ENCODE results near the gene PRRG2.

Gene PRRG2

DNA sequence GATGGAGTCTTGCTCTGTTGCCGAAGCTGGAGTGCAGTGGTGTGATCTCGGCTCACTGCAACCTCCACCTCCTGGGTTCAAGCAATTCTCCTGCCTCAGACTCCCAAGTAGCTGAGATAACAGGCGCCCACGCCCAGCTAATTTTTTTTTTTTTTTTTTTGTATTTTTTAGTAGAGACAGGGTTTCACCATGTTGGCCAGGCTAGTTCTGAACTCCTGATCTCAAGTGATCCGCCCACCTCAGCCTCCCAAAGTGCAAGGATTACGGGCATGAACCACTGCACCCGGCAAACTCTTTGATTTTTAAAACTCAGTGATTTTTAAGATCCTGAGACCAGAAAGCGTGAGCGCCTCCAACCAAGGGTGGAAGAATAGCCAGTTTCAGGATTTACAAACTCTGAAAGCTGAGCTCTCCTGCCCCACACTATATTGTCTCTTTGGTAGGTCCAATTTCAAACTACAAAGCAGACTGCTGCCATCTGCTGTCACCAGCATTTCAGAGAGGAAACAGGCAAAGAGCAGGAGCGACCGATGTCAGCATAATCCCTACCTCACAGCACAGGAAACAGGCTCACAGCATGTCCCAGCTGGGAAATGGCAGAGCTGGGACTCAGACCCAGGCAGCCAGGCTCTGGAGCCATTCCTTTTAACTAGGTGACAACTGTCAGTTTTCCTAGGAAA is 10.0 kb upstream of the PRRG2 start:
- H3K27ac ChIP-seq (ENCODE audit: low read depth, low read length) = no peak overlapping the region
- no peaks in the 10 kb centered on the region for H3K9me3 ChIP-seq (ENCODE audit: control insufficient read depth, insufficient read depth, low read length)
- H4K20me1 ChIP-seq (ENCODE audit: control insufficient read depth, insufficient read depth, low read depth, low read length) = no peaks in the 10 kb centered on the region
- no peak overlapping the region for H3K4me2 ChIP-seq (ENCODE audit: low read length)
- no peaks in the 10 kb centered on the region for H3K27me3 ChIP-seq (ENCODE audit: control insufficient read depth, low read length)
- peaks cover 11% of the 10 kb centered on the region for H3K4me1 ChIP-seq (ENCODE audit: control insufficient read depth, low read length)
- H3K79me2 ChIP-seq (ENCODE audit: control insufficient read depth, low read length) = peaks cover 45% of the 10 kb centered on the region
- H3F3A ChIP-seq (ENCODE audit: control insufficient read depth, insufficient read depth) = no peaks in the 10 kb centered on the region
- TF ChIP-seq EZH2phosphoT487 (IDR thresholded peaks at IDR 0.05; ENCODE audit: borderline replicate concordance, low read length) = no peak
- TF ChIP-seq, protein P1, sequence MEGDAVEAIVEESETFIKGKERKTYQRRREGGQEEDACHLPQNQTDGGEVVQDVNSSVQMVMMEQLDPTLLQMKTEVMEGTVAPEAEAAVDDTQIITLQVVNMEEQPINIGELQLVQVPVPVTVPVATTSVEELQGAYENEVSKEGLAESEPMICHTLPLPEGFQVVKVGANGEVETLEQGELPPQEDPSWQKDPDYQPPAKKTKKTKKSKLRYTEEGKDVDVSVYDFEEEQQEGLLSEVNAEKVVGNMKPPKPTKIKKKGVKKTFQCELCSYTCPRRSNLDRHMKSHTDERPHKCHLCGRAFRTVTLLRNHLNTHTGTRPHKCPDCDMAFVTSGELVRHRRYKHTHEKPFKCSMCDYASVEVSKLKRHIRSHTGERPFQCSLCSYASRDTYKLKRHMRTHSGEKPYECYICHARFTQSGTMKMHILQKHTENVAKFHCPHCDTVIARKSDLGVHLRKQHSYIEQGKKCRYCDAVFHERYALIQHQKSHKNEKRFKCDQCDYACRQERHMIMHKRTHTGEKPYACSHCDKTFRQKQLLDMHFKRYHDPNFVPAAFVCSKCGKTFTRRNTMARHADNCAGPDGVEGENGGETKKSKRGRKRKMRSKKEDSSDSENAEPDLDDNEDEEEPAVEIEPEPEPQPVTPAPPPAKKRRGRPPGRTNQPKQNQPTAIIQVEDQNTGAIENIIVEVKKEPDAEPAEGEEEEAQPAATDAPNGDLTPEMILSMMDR (IDR thresholded peaks at IDR 0.05; ENCODE audit: low read depth, low read length, poor library complexity, severe bottlenecking) = no peak
- no peaks in the 10 kb centered on the region for H3K9me2 ChIP-seq (replicated peaks; ENCODE audit: control insufficient read depth, low read length)
- H3K36me3 ChIP-seq (ENCODE audit: control insufficient read depth, low read length) = peaks cover 14% of the 10 kb centered on the region
- H3K4me3 ChIP-seq (ENCODE audit: low read length) = no peak overlapping the region

DNA sequence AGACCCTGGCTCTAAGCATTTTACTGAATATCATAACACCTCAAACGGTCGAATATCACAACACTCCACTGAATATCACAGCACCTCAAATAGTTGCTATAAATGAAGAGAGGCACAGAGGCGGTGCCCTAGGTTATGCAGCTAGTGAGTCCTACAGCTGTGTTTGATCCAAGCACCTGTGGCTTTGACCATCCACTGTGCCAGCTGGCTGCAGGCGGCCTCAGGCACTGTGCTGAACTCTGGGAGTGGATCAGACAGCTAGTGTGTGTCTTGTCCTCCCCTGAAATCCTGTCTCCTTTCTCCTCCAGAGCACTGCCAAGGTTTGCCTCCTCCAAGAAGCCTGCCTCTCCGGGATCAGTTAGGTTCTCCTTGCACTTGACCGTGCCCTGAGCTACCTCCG is 8.1 kb upstream of the PRRG2 start:
- no peaks in the 10 kb centered on the region for H3K9me3 ChIP-seq (ENCODE audit: control insufficient read depth, insufficient read depth, low read length)
- H3K79me2 ChIP-seq (ENCODE audit: control insufficient read depth, low read length) = peaks cover 51% of the 10 kb centered on the region
- H3K9me2 ChIP-seq (replicated peaks; ENCODE audit: control insufficient read depth, low read length) = no peaks in the 10 kb centered on the region
- no peak overlapping the region for H3K4me2 ChIP-seq (ENCODE audit: low read length)
- H3K27me3 ChIP-seq (ENCODE audit: control insufficient read depth, low read length) = no peaks in the 10 kb centered on the region
- H3K27ac ChIP-seq (ENCODE audit: low read depth, low read length) = no peak overlapping the region
- no peaks in the 10 kb centered on the region for H4K20me1 ChIP-seq (ENCODE audit: control insufficient read depth, insufficient read depth, low read depth, low read length)
- peaks cover 10% of the 10 kb centered on the region for H3K4me1 ChIP-seq (ENCODE audit: control insufficient read depth, low read length)
- TF ChIP-seq EZH2phosphoT487 (IDR thresholded peaks at IDR 0.05; ENCODE audit: borderline replicate concordance, low read length) = no peak
- TF ChIP-seq, protein P1 (IDR thresholded peaks at IDR 0.05; ENCODE audit: low read depth, low read length, poor library complexity, severe bottlenecking) = no peak
- no peak overlapping the region for H3K4me3 ChIP-seq (ENCODE audit: low read length)
- peaks cover 16% of the 10 kb centered on the region for H3K36me3 ChIP-seq (ENCODE audit: control insufficient read depth, low read length)
- H3F3A ChIP-seq (ENCODE audit: control insufficient read depth, insufficient read depth) = no peaks in the 10 kb centered on the region

DNA sequence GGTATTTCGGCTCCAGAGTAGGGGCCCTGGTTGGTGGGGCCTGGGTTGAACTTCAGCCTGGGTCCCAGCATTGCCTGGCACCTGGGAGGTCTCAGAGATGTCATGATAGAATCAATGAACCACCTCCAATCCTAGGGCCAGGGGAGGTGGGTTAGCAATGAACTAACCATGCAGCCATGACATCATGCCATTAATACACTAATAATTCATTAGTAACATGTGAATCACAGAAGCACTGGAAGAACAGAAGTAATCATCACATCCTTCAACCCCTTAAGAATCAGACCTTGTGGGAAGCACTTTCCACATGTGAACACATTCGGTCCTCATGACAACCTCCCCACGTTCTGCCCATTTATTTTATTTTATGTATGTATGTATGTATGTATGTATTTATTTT is 7.7 kb upstream of the PRRG2 start:
- Histone ChIP-seq H3K4me3 (ENCODE audit: low read length) (no peak overlapping the region), H3K4me2 (ENCODE audit: low read length) (no peak overlapping the region), H3K27ac (ENCODE audit: low read depth, low read length) (no peak overlapping the region), H4K20me1 (ENCODE audit: control insufficient read depth, insufficient read depth, low read depth, low read length) (no peaks in the 10 kb centered on the region), H3K4me1 (ENCODE audit: control insufficient read depth, low read length) (peaks cover 6% of the 10 kb centered on the region), H3K27me3 (ENCODE audit: control insufficient read depth, low read length) (no peaks in the 10 kb centered on the region), H3K79me2 (ENCODE audit: control insufficient read depth, low read length) (peaks cover 51% of the 10 kb centered on the region), H3K9me2 (replicated peaks; ENCODE audit: control insufficient read depth, low read length) (no peaks in the 10 kb centered on the region), H3K9me3 (ENCODE audit: control insufficient read depth, insufficient read depth, low read length) (no peaks in the 10 kb centered on the region), H3F3A (ENCODE audit: control insufficient read depth, insufficient read depth) (no peaks in the 10 kb centered on the region), H3K36me3 (ENCODE audit: control insufficient read depth, low read length) (peaks cover 16% of the 10 kb centered on the region)
- no peak for TF ChIP-seq EZH2phosphoT487 (IDR thresholded peaks at IDR 0.05; ENCODE audit: borderline replicate concordance, low read length)
- TF ChIP-seq, protein P1 (IDR thresholded peaks at IDR 0.05; ENCODE audit: low read depth, low read length, poor library complexity, severe bottlenecking) = no peak

Measured in DOHH2 (cell line).